ENCODE data around the gene C10orf143.

DNA sequence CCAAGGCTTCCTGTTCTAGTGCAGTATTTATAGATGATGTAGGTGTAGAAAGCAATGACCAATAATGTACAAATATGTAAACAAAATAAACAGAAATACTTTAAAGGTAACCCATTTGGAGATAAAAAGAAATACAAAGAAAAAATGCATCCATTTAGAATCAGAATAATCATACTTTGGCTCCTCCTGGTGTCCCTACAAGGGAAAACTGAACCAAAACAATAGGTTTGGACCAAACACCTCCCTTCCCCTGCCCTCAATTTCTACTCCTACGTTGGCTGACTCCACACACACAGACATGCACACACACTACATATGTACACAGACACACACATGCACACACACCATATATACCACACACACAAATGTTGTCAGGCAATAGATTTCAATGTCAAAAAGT, 36.0 kb downstream of the C10orf143 start:
- TF ChIP-seq, protein P1, sequence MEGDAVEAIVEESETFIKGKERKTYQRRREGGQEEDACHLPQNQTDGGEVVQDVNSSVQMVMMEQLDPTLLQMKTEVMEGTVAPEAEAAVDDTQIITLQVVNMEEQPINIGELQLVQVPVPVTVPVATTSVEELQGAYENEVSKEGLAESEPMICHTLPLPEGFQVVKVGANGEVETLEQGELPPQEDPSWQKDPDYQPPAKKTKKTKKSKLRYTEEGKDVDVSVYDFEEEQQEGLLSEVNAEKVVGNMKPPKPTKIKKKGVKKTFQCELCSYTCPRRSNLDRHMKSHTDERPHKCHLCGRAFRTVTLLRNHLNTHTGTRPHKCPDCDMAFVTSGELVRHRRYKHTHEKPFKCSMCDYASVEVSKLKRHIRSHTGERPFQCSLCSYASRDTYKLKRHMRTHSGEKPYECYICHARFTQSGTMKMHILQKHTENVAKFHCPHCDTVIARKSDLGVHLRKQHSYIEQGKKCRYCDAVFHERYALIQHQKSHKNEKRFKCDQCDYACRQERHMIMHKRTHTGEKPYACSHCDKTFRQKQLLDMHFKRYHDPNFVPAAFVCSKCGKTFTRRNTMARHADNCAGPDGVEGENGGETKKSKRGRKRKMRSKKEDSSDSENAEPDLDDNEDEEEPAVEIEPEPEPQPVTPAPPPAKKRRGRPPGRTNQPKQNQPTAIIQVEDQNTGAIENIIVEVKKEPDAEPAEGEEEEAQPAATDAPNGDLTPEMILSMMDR (IDR thresholded peaks at IDR 0.05; ENCODE audit: low read depth, low read length) = no peak
- TF ChIP-seq EZH2phosphoT487 (IDR thresholded peaks at IDR 0.05; ENCODE audit: low read depth) = no peak
